ENCODE results near the gene CRHR1.
"Not testable (repeated sequence)": the region's sequence is repeated elsewhere in the genome, so short reads cannot be mapped to it uniquely, and the experiment has no call there.

- not testable (repeated sequence) for TF ChIP-seq EZH2 (IDR thresholded peaks at IDR 0.05; ENCODE audit: insufficient read depth, poor library complexity, severe bottlenecking); EZH2phosphoT487 (IDR thresholded peaks at IDR 0.05; ENCODE audit: insufficient read depth, low read depth)
Measured at GRCh38 chr17:45862127-45862526, 78.0 kb downstream of the CRHR1 start.

Measured in GM23248 (cell line).